CD4-positive, alpha-beta T cell (primary cell): ENCODE results near the gene SLC38A3. TPM values are rescaled to one million over a fixed set of nuclear protein-coding genes. Genes with fewer than 3 reads are reported as not detected.
"Not testable (repeated sequence)": the region's sequence is repeated elsewhere in the genome, so short reads cannot be mapped to it uniquely, and the experiment has no call there.

Experiments
- ATAC-seq: fragments of 200-7000 bp; cut with Tn5 transposase; one replicate; pipeline ENCODE4 v1.10.0; 2022; ENCODE audit warnings: mild to moderate bottlenecking; ENCODE audit not compliant: poor library complexity
- CTCF ChIA-PET: fragments of 350-600 bp; sonication (Branson Sonifier 250); formaldehyde crosslinking; loops from one replicate; lab custom pipeline; 2021; ENCODE audit warnings: antibody characterized with exemption, inconsistent platforms; lab: Charles Lee
- POLR2A ChIA-PET: fragments of 350-600 bp; sonication (Branson Sonifier 250); formaldehyde crosslinking; loops from one replicate; lab custom pipeline; 2021; ENCODE audit warnings: antibody characterized with exemption, inconsistent platforms; lab: Charles Lee
- DNase-seq, 14 experiments: peaks; one replicate each; pipeline ENCODE4 v3.0.0-alpha.2; 2013 to 2020; ENCODE audit warnings: mixed read lengths in 2 of 14
- H3K27ac ChIP-seq, 2 donors: one replicate each; pipeline versions ENCODE4 v1.5.1 to v1.7.0; 2013; ENCODE audit warnings: low read length in 2 of 2, low read depth in 1 of 2, mild to moderate bottlenecking in 1 of 2
- H3K27me3 ChIP-seq, 2 experiments: 1 replicate in 1 of 2; 2 replicates in 1 of 2; pipeline versions ENCODE4 v1.6.1 to v1.7.0; 2013; ENCODE audit warnings: low read length in 2 of 2, control low read depth in 1 of 2, mild to moderate bottlenecking in 1 of 2, moderate library complexity in 1 of 2; ENCODE audit not compliant: insufficient read depth in 2 of 2, control insufficient read depth in 1 of 2
- H3K36me3 ChIP-seq: one replicate; pipeline ENCODE4 v1.6.1; 2013; ENCODE audit warnings: low read length, control low read depth; ENCODE audit not compliant: insufficient read depth
- H3K4me1 ChIP-seq: one replicate; pipeline ENCODE4 v1.6.1; 2013; ENCODE audit warnings: low read length, control low read depth; ENCODE audit not compliant: insufficient read depth
- H3K4me3 ChIP-seq: one replicate; pipeline ENCODE4 v1.5.1; 2013; ENCODE audit warnings: mild to moderate bottlenecking, low read length, moderate library complexity
- H3K9me3 ChIP-seq, 2 experiments: 1 replicate in 1 of 2; 2 replicates in 1 of 2; pipeline versions ENCODE4 v1.6.1 to v1.7.0; 2013; ENCODE audit warnings: low read length in 2 of 2, mild to moderate bottlenecking in 2 of 2, control low read depth in 1 of 2, moderate library complexity in 1 of 2; ENCODE audit not compliant: control insufficient read depth in 1 of 2, insufficient read depth in 1 of 2
- H3K27ac Mint-ChIP-seq: one replicate; pipeline ENCODE4 v1.8.0; 2020; ENCODE audit warnings: mixed read lengths
- H3K27me3 Mint-ChIP-seq: one replicate; pipeline ENCODE4 v1.8.0; 2021; ENCODE audit warnings: mixed read lengths
- H3K36me3 Mint-ChIP-seq: one replicate; pipeline ENCODE4 v1.8.0; 2021; ENCODE audit warnings: low read depth, mixed read lengths
- H3K4me1 Mint-ChIP-seq: one replicate; pipeline ENCODE4 v1.8.0; 2021; ENCODE audit warnings: low read depth, mixed read lengths
- H3K4me3 Mint-ChIP-seq: one replicate; pipeline ENCODE4 v1.8.0; 2020; ENCODE audit warnings: mild to moderate bottlenecking, mixed read lengths
- H3K9me3 Mint-ChIP-seq: one replicate; pipeline ENCODE4 v1.8.0; 2020; ENCODE audit warnings: mixed read lengths
- intact Hi-C, 2 experiments: fragments of 100-400 bp; cut with DNase I in 1 of 2; cut with micrococcal nuclease in 1 of 2; formaldehyde crosslinking; loops; one replicate each; pipeline versions ENCODE4 v1.15.1 to v1.9.0; 2023 to 2025; cut with DNase I, micrococcal nuclease
- total RNA-seq, 174 experiments: library from RNA in 2 of 174; stranded (reverse) in 2 of 174; gene quantifications; one replicate each; pipeline ENCODE4 v1.2.3 and lab custom pipeline; 2021 to 2026
- TF ChIP-seq, protein P1 (sequence below): fragments of 200-600 bp; IDR thresholded peaks from one replicate; pipeline ENCODE4 v1.8.0; 2022; ENCODE audit warnings: antibody characterized with exemption, mild to moderate bottlenecking

The SLC38A3 gene
- total RNA-seq, 2 experiments from 2014 or later, result 1.0 to 1.1 TPM

- no peaks in the 10 kb centered on the region for H3K4me1 Mint-ChIP-seq
- no peaks in the 10 kb centered on the region for H3K36me3 Mint-ChIP-seq
- H3K27me3 Mint-ChIP-seq, result peaks cover 28% of the 10 kb centered on the region
- Histone ChIP-seq H3K27me3 (peaks cover 27 to 37% of the 10 kb centered on the region in 2 experiments), H3K4me3 (no peak overlapping the region), H3K4me1 (peaks cover 21% of the 10 kb centered on the region), H3K9me3 (peaks cover 0 to 9% of the 10 kb centered on the region in 2 experiments), H3K36me3 (no peaks in the 10 kb centered on the region), H3K27ac (no peak overlapping the region)
- TF ChIP-seq, protein P1, sequence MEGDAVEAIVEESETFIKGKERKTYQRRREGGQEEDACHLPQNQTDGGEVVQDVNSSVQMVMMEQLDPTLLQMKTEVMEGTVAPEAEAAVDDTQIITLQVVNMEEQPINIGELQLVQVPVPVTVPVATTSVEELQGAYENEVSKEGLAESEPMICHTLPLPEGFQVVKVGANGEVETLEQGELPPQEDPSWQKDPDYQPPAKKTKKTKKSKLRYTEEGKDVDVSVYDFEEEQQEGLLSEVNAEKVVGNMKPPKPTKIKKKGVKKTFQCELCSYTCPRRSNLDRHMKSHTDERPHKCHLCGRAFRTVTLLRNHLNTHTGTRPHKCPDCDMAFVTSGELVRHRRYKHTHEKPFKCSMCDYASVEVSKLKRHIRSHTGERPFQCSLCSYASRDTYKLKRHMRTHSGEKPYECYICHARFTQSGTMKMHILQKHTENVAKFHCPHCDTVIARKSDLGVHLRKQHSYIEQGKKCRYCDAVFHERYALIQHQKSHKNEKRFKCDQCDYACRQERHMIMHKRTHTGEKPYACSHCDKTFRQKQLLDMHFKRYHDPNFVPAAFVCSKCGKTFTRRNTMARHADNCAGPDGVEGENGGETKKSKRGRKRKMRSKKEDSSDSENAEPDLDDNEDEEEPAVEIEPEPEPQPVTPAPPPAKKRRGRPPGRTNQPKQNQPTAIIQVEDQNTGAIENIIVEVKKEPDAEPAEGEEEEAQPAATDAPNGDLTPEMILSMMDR, result no peak
- no peak for DNase-seq
- no peak overlapping the region for H3K4me3 Mint-ChIP-seq
- ChIA-PET POLR2A (interaction anchor here (1.0 kb wide), 1 partner anchor 38 kb away, joined by 3 read pairs; no protein-coding TSS in a partner anchor), CTCF (interaction anchor here (1.3 to 1.4 kb wide), 2 partner anchors 14 to 17 kb away, joined by 4 to 5 read pairs; no protein-coding TSS in a partner anchor)
- H3K27ac Mint-ChIP-seq, result no peak overlapping the region
- H3K9me3 Mint-ChIP-seq, result no peaks in the 10 kb centered on the region
- intact Hi-C loops, result no loop called here
- ATAC-seq, result no peak
Observed at GRCh38 chr3:50208677-50209344, 3.7 kb downstream of the SLC38A3 start.

DNA sequence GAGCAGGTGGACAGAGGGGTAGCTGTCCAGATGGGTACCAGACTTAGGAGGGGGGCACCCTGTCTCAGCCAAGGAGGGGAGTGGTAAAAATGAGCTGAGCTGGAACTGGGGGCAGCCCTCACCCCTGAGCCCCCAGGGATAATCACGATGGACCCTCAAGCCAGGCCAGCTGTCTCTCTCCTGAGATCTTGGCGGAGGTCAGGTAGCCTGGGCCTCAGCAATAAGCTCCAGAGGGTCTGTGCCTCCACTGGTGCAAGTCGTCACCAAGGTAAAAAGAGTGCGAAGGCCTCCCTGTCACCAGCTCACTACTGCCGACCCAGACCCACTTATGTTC, 5.1 kb downstream of the SLC38A3 start:
- DNase-seq, result no peak
- no peak overlapping the region for H3K27ac Mint-ChIP-seq

GRCh38 chr3:50210510-50211367, 5.7 kb downstream of the SLC38A3 start:
- Mint-ChIP-seq H3K9me3 (no peaks in the 10 kb centered on the region), H3K27ac (no peak overlapping the region), H3K36me3 (no peaks in the 10 kb centered on the region), H3K27me3 (peaks cover 17% of the 10 kb centered on the region), H3K4me1 (no peaks in the 10 kb centered on the region), H3K4me3 (no peak overlapping the region)
- TF ChIP-seq, protein P1, result no peak
- Histone ChIP-seq H3K9me3 (peaks cover 0 to 5% of the 10 kb centered on the region in 2 experiments), H3K4me3 (no peak overlapping the region), H3K27me3 (peaks cover 10 to 19% of the 10 kb centered on the region in 2 experiments), H3K4me1 (peaks cover 6% of the 10 kb centered on the region), H3K36me3 (no peaks in the 10 kb centered on the region), H3K27ac (no peak overlapping the region)
- ChIA-PET POLR2A (interaction anchor here (1.2 kb wide), 1 partner anchor 19 kb away, joined by 3 read pairs; no protein-coding TSS in a partner anchor), CTCF (interaction anchor here (1.2 kb wide), 1 partner anchor 15 kb away, joined by 3 read pairs; no protein-coding TSS in a partner anchor)
- intact Hi-C loops, result no loop called here
- ATAC-seq (no peak), DNase-seq (no peak)

More for the DNA sequence above, 5.1 kb downstream of the SLC38A3 start:
- Mint-ChIP-seq H3K4me1 (no peaks in the 10 kb centered on the region), H3K27me3 (peaks cover 17% of the 10 kb centered on the region), H3K9me3 (no peaks in the 10 kb centered on the region), H3K4me3 (no peak overlapping the region), H3K36me3 (no peaks in the 10 kb centered on the region)
- CTCF ChIA-PET, result interaction anchor here (1.2 to 1.4 kb wide), 2 partner anchors 16 kb away, joined by 3 to 5 read pairs; no protein-coding TSS in a partner anchor
- TF ChIP-seq, protein P1, result no peak
- H3K36me3 ChIP-seq, result no peaks in the 10 kb centered on the region
- no peak for ATAC-seq
- POLR2A ChIA-PET, result interaction anchor here (1.2 kb wide), 1 partner anchor 18 kb away, joined by 3 read pairs; no protein-coding TSS in a partner anchor
- H3K27me3 ChIP-seq, result peaks cover 16 to 25% of the 10 kb centered on the region in 2 experiments
- no peak overlapping the region for H3K4me3 ChIP-seq
- intact Hi-C loops, result no loop called here
- H3K27ac ChIP-seq, result no peak overlapping the region
- peaks cover 12% of the 10 kb centered on the region for H3K4me1 ChIP-seq
- peaks cover 0 to 9% of the 10 kb centered on the region in 2 experiments for H3K9me3 ChIP-seq

DNA sequence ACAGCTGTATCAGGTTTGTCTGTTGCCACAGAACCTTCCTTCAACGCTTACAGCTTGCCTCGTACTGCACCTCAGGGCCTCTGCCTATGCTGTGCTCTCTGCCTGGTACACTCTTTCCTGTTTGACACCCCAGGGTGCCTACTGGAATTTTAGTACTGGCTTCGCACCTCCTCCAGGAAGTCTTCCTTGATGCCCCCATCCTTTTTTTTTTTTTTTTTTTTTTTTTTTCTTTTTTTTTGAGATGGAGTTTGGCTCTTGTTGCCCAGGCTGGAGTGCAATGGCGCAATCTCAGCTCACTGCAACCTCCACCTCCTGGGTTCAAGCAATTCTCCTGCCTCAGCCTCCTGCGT, 6.3 kb downstream of the SLC38A3 start:
- H3K27me3 Mint-ChIP-seq, result peaks cover 14% of the 10 kb centered on the region
- H3K4me3 ChIP-seq, H3K36me3 Mint-ChIP-seq, H3K9me3 ChIP-seq, ATAC-seq, H3K27ac ChIP-seq, H3K9me3 Mint-ChIP-seq, POLR2A ChIA-PET, H3K4me3 Mint-ChIP-seq, H3K4me1 Mint-ChIP-seq, intact Hi-C loops, H3K4me1 ChIP-seq, H3K36me3 ChIP-seq, H3K27ac Mint-ChIP-seq, DNase-seq: not testable (repeated sequence)
- CTCF ChIA-PET, result interaction anchor here (1.2 kb wide), 1 partner anchor 14 kb away, joined by 3 read pairs; no protein-coding TSS in a partner anchor
- peaks cover 6 to 13% of the 10 kb centered on the region in 2 experiments for H3K27me3 ChIP-seq
